SKM-1 (cell line): ENCODE results near the gene ZSWIM9.
"Not testable (repeated sequence)": the region's sequence is repeated elsewhere in the genome, so short reads cannot be mapped to it uniquely, and the experiment has no call there.

Experiments used
- DNase-seq: peaks from one replicate; lab custom pipeline; 2025; ENCODE audit not compliant: unreplicated experiment; lab: John Stamatoyannopoulos, UW

The ZSWIM9 gene

DNA sequence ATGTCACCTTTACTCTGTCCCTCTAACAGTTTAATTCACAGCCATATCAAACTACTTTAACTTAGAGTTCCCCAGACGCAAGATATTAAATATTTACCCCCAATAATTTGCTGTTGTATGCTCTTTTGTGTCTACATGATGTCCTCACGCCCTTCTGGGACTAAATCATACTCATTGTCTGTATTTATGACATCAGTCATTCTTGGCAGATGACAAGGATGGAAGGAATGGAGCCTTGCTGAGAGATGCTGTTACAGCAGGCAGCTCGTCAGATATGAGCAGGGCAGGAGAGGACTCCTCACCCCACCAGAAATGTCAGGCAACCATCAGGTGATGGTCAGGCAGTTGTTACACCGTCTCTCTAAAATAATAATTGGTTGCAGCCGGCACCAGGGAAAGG lies 43.5 kb downstream of the ZSWIM9 start:
- no peak for DNase-seq

DNA sequence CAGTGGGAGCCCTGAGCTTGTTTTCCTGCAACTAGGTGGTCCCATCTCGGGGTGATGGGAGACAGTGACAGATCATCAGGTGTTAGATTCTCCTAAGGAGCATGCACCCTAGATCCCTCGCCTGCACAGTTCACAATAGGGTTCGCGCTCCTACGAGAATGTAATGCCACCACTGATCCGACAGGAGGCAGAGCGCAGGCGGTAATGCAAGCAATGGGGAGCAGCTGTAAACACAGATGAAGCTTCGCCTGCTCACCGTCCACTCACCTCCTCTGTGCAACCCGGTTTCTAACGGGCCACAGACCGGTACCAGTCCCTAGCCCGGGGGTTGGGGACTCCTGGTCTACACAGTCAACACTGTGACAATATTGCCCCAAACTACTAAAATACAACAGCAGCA lies 46.5 kb downstream of the ZSWIM9 start:
- DNase-seq, result no peak

DNA sequence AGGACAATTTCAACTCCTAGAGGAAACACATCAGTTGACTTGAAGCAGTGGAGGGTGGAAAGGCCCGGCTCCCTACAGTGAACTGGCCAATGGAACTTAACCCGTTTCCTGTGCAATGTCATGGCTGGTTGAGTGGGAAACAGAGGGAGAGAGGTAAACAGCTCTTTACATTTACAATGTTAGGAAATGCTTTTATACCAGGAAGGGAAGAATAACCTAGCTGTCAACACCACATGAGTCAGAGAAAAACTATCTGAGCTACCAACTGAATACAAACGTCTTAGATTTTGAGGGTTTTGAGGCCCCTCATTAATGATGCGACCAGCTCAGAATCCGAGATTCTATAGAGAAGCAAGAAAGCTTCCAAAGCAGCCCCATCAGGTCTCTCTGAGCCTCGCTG lies 48.5 kb downstream of the ZSWIM9 start:
- no peak for DNase-seq

DNA sequence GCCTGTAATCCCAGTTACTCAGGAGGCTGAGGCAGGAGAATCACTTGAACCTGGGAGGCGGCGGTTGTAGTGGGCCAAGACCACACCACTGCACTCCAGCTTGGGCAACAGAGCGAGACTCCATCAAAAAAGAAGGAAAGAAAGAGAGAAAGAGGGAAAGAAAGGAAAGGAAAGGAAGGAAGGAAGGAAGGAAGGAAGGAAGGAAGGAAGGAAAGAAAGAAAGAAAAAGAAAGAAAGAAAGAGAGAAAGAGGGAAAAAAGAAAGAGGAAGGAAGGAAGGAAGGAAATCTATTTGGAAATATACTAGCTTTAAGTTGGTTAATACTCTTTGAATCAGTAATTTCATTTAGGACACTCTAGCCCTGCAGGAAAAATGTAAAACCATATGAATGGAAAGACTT lies 50.3 kb downstream of the ZSWIM9 start:
- DNase-seq, result not testable (repeated sequence)

DNA sequence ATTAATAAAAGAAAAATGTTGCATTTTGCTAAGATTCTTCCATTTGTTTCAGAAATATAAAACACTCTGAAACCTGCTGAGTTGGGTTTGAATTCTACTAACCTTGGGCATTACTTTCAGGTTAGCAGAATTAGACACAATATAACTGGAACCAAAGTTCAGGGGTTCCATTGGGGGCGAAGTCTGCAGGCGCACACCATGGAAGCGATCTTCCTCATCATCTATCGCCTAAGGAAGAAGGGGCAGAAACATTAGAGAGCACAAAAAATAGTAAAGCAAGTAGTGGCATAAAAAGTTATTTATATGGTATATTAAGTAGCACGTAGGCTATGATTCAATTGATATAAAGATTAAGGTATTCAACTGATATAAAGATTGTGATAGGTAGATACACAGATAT lies 51.1 kb downstream of the ZSWIM9 start:
- no peak for DNase-seq

DNA sequence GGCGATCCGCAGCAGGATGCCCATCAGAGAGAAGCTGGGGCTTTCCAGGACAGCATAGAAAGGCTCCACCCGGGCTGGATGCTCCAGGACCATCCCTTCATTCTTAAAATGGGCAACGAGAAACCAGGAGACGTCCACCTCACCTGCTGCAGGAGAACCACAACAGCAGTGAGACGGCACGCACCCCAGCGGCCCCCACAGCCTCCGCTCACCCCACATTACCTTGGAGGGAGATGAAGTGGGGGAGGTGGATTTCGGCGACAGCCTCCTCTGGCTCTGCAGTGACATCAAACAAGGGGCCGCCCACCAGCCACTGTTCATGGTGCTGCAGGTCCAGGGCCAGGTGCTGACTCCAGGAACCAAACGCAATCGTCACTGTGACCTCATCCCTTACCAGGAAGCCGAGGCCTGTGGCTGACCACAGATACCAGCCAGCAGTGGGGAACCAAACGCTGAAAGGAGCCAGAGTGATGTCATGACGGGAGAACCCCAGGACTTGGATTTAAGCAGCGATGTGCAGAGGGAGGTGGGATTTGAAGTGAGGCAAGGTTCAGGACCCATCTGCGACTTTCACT lies 60.2 kb downstream of the ZSWIM9 start:
- DNase-seq, result no peak

DNA sequence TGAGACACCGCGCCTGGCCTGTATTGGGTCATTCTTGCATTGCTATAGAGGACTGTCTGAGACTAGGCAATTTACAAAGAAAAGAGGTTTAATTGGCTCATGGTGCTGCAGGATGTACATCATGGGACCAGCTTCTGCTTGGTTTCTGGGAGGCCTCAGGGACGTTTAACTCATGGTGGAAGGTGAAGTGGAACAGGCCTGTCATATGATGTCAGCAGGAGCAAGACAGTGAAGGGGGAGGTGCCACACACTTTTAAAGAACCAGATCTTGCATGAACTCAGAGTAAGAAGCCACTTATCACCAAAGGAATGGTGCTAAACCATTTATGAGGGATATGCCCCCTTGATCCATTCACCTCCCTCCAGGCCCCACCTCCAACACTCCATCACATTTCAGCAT lies 66.6 kb downstream of the ZSWIM9 start:
- no peak for DNase-seq

DNA sequence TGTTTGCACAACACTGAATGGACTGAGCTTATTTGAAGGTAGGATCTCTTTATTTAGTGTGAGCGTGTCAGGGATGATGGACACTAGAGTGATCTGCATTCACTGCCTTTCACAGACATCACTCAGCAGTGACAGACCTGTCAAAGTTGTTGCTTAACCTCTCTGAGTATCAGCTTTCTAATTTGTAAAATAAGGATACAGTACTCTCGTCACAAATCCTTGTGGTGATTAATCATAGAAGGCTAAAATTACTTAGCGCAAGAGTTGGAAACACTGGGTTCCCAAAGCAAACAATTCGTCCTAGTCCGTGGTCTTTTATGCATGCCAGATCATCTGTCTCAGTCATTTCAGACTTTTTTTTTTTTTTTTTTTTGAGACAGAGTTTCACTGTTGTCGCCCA lies 68.6 kb downstream of the ZSWIM9 start:
- no peak for DNase-seq

DNA sequence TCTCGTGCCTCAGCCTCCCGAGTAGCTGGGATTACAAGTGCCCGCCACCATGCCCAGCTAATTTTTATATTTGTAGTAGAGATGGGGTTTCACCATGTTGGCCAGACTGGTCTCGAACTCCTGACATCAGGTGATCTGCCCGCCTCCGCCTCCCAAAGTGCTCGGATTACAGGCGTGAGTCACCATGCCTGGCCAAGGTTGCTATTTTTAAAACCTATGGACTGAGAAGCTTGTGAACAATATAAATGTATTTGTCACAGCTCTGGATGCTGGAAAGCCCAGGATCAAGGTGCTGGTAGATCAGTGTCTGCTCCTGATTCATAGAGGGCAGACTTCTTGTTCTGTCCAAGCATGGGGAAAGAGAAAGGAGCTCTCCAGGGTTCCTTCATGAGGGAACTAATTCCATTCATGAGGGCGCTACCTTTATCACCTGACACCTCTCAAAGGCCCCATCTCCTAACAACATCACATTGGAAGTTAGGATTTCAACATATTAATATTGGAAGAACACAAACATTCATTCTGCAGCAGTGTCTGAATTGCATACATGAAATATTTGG lies 69.2 kb downstream of the ZSWIM9 start:
- DNase-seq, result no peak

DNA sequence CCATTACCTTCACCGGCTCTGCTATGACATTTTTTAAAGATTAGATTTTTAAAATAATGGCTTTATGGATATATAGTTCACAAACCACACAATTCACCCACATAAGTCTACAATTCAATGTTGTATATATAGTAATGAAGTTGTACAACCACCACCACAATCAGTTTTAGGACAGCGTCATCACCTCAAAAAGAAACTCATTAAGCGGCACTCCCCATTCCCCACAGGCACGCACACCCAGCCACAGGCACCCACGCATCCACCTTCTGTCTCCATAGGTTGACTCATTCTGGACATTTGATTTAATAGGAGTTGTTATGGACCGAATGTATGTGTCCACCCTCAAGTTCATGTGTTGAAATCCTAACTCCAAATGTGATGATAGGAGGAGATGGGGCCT lies 71.3 kb downstream of the ZSWIM9 start:
- not testable (repeated sequence) for DNase-seq

DNA sequence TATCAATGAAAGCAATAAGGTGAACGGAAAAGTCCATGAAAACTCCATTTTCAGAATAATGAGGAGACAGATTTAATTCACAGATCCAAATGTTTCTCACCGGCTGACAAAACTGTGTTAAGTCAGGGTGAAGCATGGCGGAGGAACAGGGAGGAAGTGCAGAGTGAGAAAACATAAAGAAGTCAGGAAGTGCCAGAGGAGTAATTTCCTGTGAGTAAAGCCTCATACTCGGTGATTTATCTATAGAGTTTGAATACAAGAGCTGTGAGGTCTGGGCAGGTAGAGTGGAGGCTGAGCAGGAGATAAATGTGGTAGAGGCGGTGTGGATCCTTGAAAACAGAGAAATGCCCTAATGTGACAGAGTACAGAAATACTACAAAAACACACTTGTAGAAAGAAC lies 73.8 kb downstream of the ZSWIM9 start:
- no peak for DNase-seq

DNA sequence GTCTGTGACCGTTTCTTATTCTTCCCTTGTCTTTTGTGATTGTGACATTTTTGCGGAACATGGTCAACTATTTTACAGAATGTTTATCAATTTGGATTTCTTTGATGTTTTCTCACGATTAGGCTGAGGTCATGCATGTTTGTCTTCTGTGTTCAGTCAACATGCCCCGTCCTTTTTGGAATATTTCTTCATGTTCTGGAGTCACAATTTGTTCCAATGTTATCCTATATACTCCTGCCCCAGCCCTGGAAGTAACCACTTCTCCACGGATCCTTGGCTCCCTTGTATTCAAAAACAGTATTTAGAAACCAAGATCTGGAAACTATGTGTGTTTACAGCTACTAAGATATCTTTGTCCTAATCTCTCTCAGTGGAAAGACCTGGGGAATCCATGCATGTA lies 75.6 kb downstream of the ZSWIM9 start:
- DNase-seq, result no peak

DNA sequence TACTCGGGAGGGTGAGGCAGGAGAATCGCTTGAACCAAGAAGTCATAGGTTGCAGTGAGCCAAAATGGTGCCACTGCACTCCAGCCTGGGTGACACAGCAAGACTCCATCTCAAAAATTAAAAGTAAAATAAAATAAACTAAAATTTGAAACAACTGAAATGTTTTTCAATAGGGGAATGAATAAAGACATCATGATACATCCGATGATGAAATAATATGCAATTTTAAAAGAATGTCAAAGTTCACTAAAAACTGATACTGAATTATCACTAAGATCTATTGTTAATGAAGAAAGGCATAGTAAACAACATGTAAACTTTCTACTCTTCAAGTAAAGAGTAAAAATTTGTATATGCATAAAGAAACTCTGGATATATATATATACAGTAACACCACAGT lies 76.7 kb downstream of the ZSWIM9 start:
- no peak for DNase-seq
